GM10266 (cell line): Measurements from ENCODE around the gene PCDHB6.
A peak's percentile ranks its signal among the peaks of the same experiment; 100 is the strongest.
"Not testable (repeated sequence)": the region's sequence is repeated elsewhere in the genome, so short reads cannot be mapped to it uniquely, and the experiment has no call there.

Experiments used
- DNase-seq: peaks from one replicate; pipeline ENCODE4 v3.0.0; 2012; ENCODE audit errors: extremely low spot score
- TF ChIP-seq, protein P1 (sequence below): IDR thresholded peaks from 2 replicates; pipeline ENCODE4 v1.5.1; 2012; ENCODE audit warnings: mild to moderate bottlenecking, low read depth; ENCODE audit not compliant: control insufficient read depth, insufficient read depth; ENCODE audit errors: missing control alignments

PCDHB6 gene

DNA sequence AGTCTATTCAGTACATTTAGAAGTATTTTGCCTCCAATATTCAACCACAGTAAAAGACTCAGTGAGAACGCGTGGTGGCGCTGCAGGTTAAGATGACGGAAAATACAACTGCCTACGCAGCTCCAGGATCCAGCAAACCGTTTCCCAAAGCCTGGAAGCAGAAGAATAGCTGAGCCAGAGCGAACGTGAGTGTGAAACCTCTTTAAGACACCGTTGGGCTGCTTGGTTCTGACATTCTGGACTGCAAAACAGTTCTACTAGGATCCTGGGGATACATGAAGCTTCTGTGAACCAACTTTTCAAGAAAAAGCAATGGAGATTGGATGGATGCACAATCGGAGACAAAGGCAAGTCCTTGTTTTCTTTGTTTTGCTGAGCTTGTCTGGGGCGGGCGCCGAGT, 32.4 kb downstream of the PCDHB6 start, which contains the start of gene PCDHB16:
Gene PCDHB16, plus strand, starts transcription at position 140 of the 400 bp plus-strand sequence. Its CDS starts 173 bp downstream, at position 313.
- TF ChIP-seq, protein P1, sequence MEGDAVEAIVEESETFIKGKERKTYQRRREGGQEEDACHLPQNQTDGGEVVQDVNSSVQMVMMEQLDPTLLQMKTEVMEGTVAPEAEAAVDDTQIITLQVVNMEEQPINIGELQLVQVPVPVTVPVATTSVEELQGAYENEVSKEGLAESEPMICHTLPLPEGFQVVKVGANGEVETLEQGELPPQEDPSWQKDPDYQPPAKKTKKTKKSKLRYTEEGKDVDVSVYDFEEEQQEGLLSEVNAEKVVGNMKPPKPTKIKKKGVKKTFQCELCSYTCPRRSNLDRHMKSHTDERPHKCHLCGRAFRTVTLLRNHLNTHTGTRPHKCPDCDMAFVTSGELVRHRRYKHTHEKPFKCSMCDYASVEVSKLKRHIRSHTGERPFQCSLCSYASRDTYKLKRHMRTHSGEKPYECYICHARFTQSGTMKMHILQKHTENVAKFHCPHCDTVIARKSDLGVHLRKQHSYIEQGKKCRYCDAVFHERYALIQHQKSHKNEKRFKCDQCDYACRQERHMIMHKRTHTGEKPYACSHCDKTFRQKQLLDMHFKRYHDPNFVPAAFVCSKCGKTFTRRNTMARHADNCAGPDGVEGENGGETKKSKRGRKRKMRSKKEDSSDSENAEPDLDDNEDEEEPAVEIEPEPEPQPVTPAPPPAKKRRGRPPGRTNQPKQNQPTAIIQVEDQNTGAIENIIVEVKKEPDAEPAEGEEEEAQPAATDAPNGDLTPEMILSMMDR = no peak
- DNase-seq = no peak

GRCh38 chr5:141184117-141184855, 34.4 kb downstream of the PCDHB6 start:
- DNase-seq = not testable (repeated sequence)

- peak; percentile 42 for DNase-seq
- TF ChIP-seq, protein P1 = peak; percentile 27
Measured at GRCh38 chr5:141186897-141187512, 37.1 kb downstream of the PCDHB6 start, which contains the start of gene PCDHB9. TSS of gene PCDHB9 (plus strand) at chr5:141187161. CDS start at chr5:141187319, 158 bp downstream.

- DNase-seq = not testable (repeated sequence)
Measured at GRCh38 chr5:141188682-141189081, 38.8 kb downstream of the PCDHB6 start.

GRCh38 chr5:141189131-141189530, 39.3 kb downstream of the PCDHB6 start:
- not testable (repeated sequence) for DNase-seq

DNA sequence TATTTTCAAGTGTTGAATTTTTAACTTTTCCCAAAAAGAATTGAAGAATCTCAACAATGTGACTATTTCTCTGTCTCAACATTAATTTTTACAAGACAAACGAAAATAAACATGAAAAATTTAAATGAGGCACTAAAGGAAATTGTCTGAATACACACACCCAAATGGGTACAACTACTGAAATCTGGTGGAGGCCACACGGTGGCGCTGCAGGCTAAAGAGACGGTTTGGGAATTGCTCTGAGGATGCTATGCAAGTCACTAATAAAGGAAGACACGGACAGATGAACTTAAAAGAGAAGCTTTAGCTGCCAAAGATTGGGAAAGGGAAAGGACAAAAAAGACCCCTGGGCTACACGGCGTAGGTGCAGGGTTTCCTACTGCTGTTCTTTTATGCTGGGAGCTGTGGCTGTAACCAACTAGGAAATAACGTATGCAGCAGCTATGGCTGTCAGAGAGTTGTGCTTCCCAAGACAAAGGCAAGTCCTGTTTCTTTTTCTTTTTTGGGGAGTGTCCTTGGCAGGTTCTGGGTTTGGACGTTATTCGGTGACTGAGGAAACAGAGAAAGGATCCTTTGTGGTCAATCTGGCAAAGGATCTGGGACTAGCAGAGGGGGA, 42.4 kb downstream of the PCDHB6 start, which contains the start of gene PCDHB10:
Gene PCDHB10, plus strand, starts transcription at position 244 of the 616 bp plus-strand sequence. Its CDS starts 200 bp downstream, at position 444.
- TF ChIP-seq, protein P1 = peak; percentile 20
- no peak for DNase-seq

GRCh38 chr5:141194332-141194731, 44.5 kb downstream of the PCDHB6 start:
- DNase-seq = not testable (repeated sequence)

- TF ChIP-seq, protein P1 = no peak
Measured at GRCh38 chr5:141196363-141196762, 46.5 kb downstream of the PCDHB6 start.

GRCh38 chr5:141199359-141200235, 49.7 kb downstream of the PCDHB6 start, which contains the start of gene PCDHB11:
TSS of gene PCDHB11 (plus strand) at chr5:141199627. CDS start at chr5:141199775, 148 bp downstream.
- TF ChIP-seq, protein P1 = no peak
- no peak for DNase-seq

More at GRCh38 chr5:141196363-141196762, 46.5 kb downstream of the PCDHB6 start:
- DNase-seq = no peak

- DNase-seq = not testable (repeated sequence)
Measured at GRCh38 chr5:141201126-141201525, 51.3 kb downstream of the PCDHB6 start.

- DNase-seq = not testable (repeated sequence)
Measured at GRCh38 chr5:141201646-141202045, 51.8 kb downstream of the PCDHB6 start.
